ENCODE results near the gene IL12RB2. TPM values are rescaled to one million over a fixed set of nuclear protein-coding genes. Genes with fewer than 3 reads are reported as not detected.

Gene IL12RB2
- 0.43 TPM for total RNA-seq

- peak; percentile 71 for ATAC-seq
Observed at GRCh38 chr1:67307251-67308060, at the start of gene IL12RB2. Gene IL12RB2 (plus strand): TSS chr1:67307873. CDS start chr1:67320369, 12,496 bp downstream.

GRCh38 chr1:67261680-67262079 is 46.0 kb upstream of the IL12RB2 start:
- DNase-seq (ENCODE audit: low spot score), result no peak
- ATAC-seq, result no peak

More at GRCh38 chr1:67307251-67308060, at the start of gene IL12RB2:
- DNase-seq (ENCODE audit: low spot score), result no peak

- ATAC-seq (no peak), DNase-seq (ENCODE audit: low spot score) (no peak)
Observed at GRCh38 chr1:67262735-67263134, 44.9 kb upstream of the IL12RB2 start.

GRCh38 chr1:67264152-67264551 is 43.5 kb upstream of the IL12RB2 start:
- ATAC-seq, result no peak
- no peak for DNase-seq (ENCODE audit: low spot score)

- no peak for DNase-seq (ENCODE audit: low spot score)
- ATAC-seq, result no peak
Observed at GRCh38 chr1:67264899-67265298, 42.8 kb upstream of the IL12RB2 start.

GRCh38 chr1:67269061-67269460 is 38.6 kb upstream of the IL12RB2 start:
- DNase-seq (ENCODE audit: low spot score), result no peak
- ATAC-seq, result no peak

- DNase-seq (ENCODE audit: low spot score) (no peak), ATAC-seq (no peak)
Observed at GRCh38 chr1:67270541-67270940, 37.1 kb upstream of the IL12RB2 start.

GRCh38 chr1:67273591-67273990 is 34.1 kb upstream of the IL12RB2 start:
- no peak for DNase-seq (ENCODE audit: low spot score)
- ATAC-seq, result no peak

GRCh38 chr1:67274623-67275325 is 32.9 kb upstream of the IL12RB2 start:
- no peak for DNase-seq (ENCODE audit: low spot score)
- ATAC-seq, result no peak

GRCh38 chr1:67280696-67281095 is 27.0 kb upstream of the IL12RB2 start:
- no peak for DNase-seq (ENCODE audit: low spot score)
- ATAC-seq, result no peak

- no peak for DNase-seq (ENCODE audit: low spot score)
- no peak for ATAC-seq
Observed at GRCh38 chr1:67281244-67281643, 26.4 kb upstream of the IL12RB2 start.

GRCh38 chr1:67285780-67286488 is 21.7 kb upstream of the IL12RB2 start:
- no peak for ATAC-seq
- DNase-seq (ENCODE audit: low spot score), result no peak

- DNase-seq (ENCODE audit: low spot score) (no peak), ATAC-seq (no peak)
Observed at GRCh38 chr1:67290236-67290635, 17.4 kb upstream of the IL12RB2 start.

GRCh38 chr1:67294836-67295617 is 12.6 kb upstream of the IL12RB2 start:
- no peak for ATAC-seq
- no peak for DNase-seq (ENCODE audit: low spot score)

- ATAC-seq (no peak), DNase-seq (ENCODE audit: low spot score) (no peak)
Observed at GRCh38 chr1:67298762-67299161, 8.9 kb upstream of the IL12RB2 start.

GRCh38 chr1:67299296-67299695 is 8.4 kb upstream of the IL12RB2 start:
- ATAC-seq (no peak), DNase-seq (ENCODE audit: low spot score) (no peak)

GRCh38 chr1:67300561-67300960 is 7.1 kb upstream of the IL12RB2 start:
- ATAC-seq (no peak), DNase-seq (ENCODE audit: low spot score) (no peak)

GRCh38 chr1:67304023-67304422 is 3.6 kb upstream of the IL12RB2 start:
- ATAC-seq (no peak), DNase-seq (ENCODE audit: low spot score) (no peak)

GRCh38 chr1:67306547-67306946 is 1.1 kb upstream of the IL12RB2 start:
- DNase-seq (ENCODE audit: low spot score) (no peak), ATAC-seq (no peak)

- ATAC-seq (no peak), DNase-seq (ENCODE audit: low spot score) (no peak)
Observed at GRCh38 chr1:67308136-67308535, 463 bp downstream of the IL12RB2 start.

- DNase-seq (ENCODE audit: low spot score) (no peak), ATAC-seq (no peak)
Observed at GRCh38 chr1:67312615-67313014, 4.9 kb downstream of the IL12RB2 start.

All from left lobe of liver (tissue), 2 donors.